Upper lobe of left lung (tissue), 4 donors: Measurements from ENCODE around the gene TXNRD2.

Source experiments
- EP300 ChIP-seq, 4 donors: sonication (generic); formaldehyde crosslinking; IDR thresholded peaks; one replicate each; pipeline ENCODE4 v1.5.1; 2017; ENCODE audit warnings: antibody characterized with exemption in 4 of 4, control low read depth in 2 of 4
- POLR2A ChIP-seq, 4 donors: fragments of 450-650 bp; IDR thresholded peaks; one replicate each; pipeline ENCODE4 v1.5.1; 2016 to 2017; ENCODE audit warnings: antibody characterized with exemption in 4 of 4, mild to moderate bottlenecking in 2 of 4
- POLR2AphosphoS5 ChIP-seq, 2 donors: sonication (generic); formaldehyde crosslinking; IDR thresholded peaks; one replicate each; pipeline ENCODE4 v1.5.1; 2017; ENCODE audit warnings: antibody characterized with exemption in 2 of 2
- TF ChIP-seq, protein P1 (sequence below), 6 experiments: fragments of 450-650 bp in 4 of 6; fragments of 200-600 bp in 2 of 6; sonication (generic) in 2 of 6; IDR thresholded peaks; one replicate each; pipeline ENCODE4 v1.5.1; 2016 to 2019; ENCODE audit warnings: antibody characterized with exemption in 6 of 6

DNA sequence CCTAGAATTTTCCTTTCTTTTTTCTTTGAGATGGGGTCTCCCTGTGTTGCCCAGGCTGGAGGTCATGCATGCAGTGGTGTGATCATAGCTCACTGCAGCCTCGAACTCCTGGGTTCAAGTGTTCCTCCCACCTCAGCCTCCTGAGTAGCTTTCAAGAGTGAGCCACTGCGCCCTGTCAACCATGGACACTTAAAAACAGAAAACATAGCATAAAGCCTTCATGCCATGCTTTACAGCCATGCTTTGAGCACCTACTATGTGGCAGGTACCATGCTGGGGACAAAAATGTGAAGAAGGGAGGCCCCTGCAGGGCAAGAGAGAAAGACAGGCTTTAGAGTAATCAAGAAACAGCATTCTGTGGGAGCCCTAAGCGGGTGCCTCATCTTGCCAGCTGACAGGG, 73.3 kb downstream of the TXNRD2 start:
- TF ChIP-seq EP300 (IDR thresholded peaks at IDR 0.05) (no peak), POLR2AphosphoS5 (IDR thresholded peaks at IDR 0.05) (no peak), POLR2A (IDR thresholded peaks at IDR 0.05) (no peak)
- TF ChIP-seq, protein P1, sequence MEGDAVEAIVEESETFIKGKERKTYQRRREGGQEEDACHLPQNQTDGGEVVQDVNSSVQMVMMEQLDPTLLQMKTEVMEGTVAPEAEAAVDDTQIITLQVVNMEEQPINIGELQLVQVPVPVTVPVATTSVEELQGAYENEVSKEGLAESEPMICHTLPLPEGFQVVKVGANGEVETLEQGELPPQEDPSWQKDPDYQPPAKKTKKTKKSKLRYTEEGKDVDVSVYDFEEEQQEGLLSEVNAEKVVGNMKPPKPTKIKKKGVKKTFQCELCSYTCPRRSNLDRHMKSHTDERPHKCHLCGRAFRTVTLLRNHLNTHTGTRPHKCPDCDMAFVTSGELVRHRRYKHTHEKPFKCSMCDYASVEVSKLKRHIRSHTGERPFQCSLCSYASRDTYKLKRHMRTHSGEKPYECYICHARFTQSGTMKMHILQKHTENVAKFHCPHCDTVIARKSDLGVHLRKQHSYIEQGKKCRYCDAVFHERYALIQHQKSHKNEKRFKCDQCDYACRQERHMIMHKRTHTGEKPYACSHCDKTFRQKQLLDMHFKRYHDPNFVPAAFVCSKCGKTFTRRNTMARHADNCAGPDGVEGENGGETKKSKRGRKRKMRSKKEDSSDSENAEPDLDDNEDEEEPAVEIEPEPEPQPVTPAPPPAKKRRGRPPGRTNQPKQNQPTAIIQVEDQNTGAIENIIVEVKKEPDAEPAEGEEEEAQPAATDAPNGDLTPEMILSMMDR (IDR thresholded peaks at IDR 0.05): no peak
